ENCODE results near the gene SPAG7. TPM values are rescaled to one million over a fixed set of nuclear protein-coding genes. Genes with fewer than 3 reads are reported as not detected.

The SPAG7 gene
- total RNA-seq, 6 experiments from 2014 or later: 59.4 to 76.9 (median 65.6) TPM

- H3K36me3 Mint-ChIP-seq (ENCODE audit: low read depth): peaks cover 31% of the 10 kb centered on the region
- H3K9me3 Mint-ChIP-seq: no peaks in the 10 kb centered on the region
- no peak overlapping the region for H3K27ac Mint-ChIP-seq
- TF ChIP-seq CTCF (IDR thresholded peaks at IDR 0.05): no peak
- 0 out of 2 replicates have a peak, but pooled peaks cover under 1% of the 10 kb centered on the region for H3K4me1 Mint-ChIP-seq (ENCODE audit: low read depth)
- H3K4me3 Mint-ChIP-seq: no peak overlapping the region
- peaks cover 8% of the 10 kb centered on the region for H3K27me3 Mint-ChIP-seq (ENCODE audit: insufficient read depth)
- no peak for DNase-seq
These were observed 8.2 kb downstream of the SPAG7 start for GRCh38 chr17:4959261-4959965.

DNA sequence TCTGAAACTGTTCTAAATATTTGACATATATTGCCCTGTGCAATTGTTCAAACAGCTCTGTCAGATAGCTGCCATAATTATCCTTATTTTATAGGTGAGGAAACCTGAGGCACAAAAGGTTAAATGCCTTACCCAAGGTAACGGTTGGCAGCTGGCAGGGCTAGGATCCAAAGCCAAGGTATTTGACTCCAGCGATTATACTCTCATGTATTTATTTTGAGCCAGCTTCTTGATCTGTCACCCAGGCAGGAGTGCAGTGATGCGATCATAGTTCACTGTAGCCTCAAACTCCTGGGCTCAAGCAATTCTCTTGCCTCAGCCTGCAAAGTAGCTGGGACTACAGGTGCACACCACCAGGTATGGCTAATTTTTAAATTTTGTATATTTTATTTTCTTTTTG lies 9.5 kb downstream of the SPAG7 start:
- H3K27me3 Mint-ChIP-seq (ENCODE audit: insufficient read depth): peaks cover 6% of the 10 kb centered on the region
- no peaks in the 10 kb centered on the region for H3K9me3 Mint-ChIP-seq
- no peak overlapping the region for H3K27ac Mint-ChIP-seq
- TF ChIP-seq CTCF (IDR thresholded peaks at IDR 0.05): no peak
- DNase-seq: no peak
- H3K36me3 Mint-ChIP-seq (ENCODE audit: low read depth): peaks cover 31% of the 10 kb centered on the region
- H3K4me3 Mint-ChIP-seq: no peak overlapping the region
- peaks cover 13% of the 10 kb centered on the region for H3K4me1 Mint-ChIP-seq (ENCODE audit: low read depth)

DNA sequence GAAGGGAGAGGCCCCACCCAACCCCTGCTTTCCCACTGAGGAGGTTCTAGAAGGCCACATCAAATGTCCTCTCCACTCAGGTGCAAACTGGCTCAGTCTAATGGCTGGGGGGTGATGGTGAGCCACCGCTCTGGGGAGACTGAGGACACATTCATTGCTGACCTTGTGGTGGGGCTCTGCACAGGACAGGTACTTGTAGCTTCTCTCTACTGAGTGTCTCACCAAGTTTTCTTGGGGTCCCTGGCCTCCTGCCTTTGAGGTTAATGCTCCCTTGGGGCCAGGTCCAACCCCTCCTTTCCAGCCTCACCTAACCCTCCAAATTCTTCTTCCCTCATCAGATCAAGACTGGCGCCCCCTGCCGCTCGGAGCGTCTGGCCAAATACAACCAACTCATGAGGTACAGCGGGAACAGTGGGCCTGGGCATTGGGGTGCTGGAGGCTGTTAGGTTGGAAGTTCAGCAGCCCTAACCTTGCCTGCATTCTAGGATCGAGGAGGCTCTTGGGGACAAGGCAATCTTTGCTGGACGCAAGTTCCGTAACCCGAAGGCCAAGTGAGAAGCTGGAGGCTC lies 11.0 kb downstream of the SPAG7 start:
- Mint-ChIP-seq H3K4me3 (no peak overlapping the region), H3K9me3 (no peaks in the 10 kb centered on the region), H3K27ac (no peak overlapping the region), H3K4me1 (ENCODE audit: low read depth) (peaks cover 22% of the 10 kb centered on the region), H3K27me3 (ENCODE audit: insufficient read depth) (peaks cover 6% of the 10 kb centered on the region), H3K36me3 (ENCODE audit: low read depth) (peaks cover 31% of the 10 kb centered on the region)
- DNase-seq: no peak
- TF ChIP-seq CTCF (IDR thresholded peaks at IDR 0.05): peak; percentile 52; the same call in 1 of the 2 replicates

GRCh38 chr17:4955091-4955490 lies 12.5 kb downstream of the SPAG7 start:
- H3K27ac Mint-ChIP-seq: no peak overlapping the region
- H3K4me3 Mint-ChIP-seq: no peak overlapping the region
- H3K36me3 Mint-ChIP-seq (ENCODE audit: low read depth): peaks cover 23% of the 10 kb centered on the region; the same call in 1 of the 2 replicates
- no peak for TF ChIP-seq CTCF (IDR thresholded peaks at IDR 0.05)
- H3K4me1 Mint-ChIP-seq (ENCODE audit: low read depth): peaks cover 37% of the 10 kb centered on the region
- no peak for DNase-seq
- H3K27me3 Mint-ChIP-seq (ENCODE audit: insufficient read depth): peaks cover 5% of the 10 kb centered on the region
- no peaks in the 10 kb centered on the region for H3K9me3 Mint-ChIP-seq

- Mint-ChIP-seq H3K4me1 (ENCODE audit: low read depth) (peaks cover 40% of the 10 kb centered on the region), H3K36me3 (ENCODE audit: low read depth) (peaks cover 12% of the 10 kb centered on the region; the same call in 1 of the 2 replicates), H3K4me3 (peak overlapping the region; percentile 3), H3K27me3 (ENCODE audit: insufficient read depth) (peaks cover 5% of the 10 kb centered on the region), H3K9me3 (no peaks in the 10 kb centered on the region), H3K27ac (peak overlapping the region; percentile 86)
- no peak for TF ChIP-seq CTCF (IDR thresholded peaks at IDR 0.05)
- peak; percentile 76 for DNase-seq
These were observed 14.1 kb downstream of the SPAG7 start for GRCh38 chr17:4953451-4953961.
